ENCODE results near the gene U2AF1.
"Not testable (repeated sequence)": the region's sequence is repeated elsewhere in the genome, so short reads cannot be mapped to it uniquely, and the experiment has no call there.

Gene U2AF1

GRCh38 chr21:43082587-43083300 lies 24.6 kb downstream of the U2AF1 start:
- in situ Hi-C loops (cut with HindIII; ENCODE audit: low sequenced_read_pairs) = not testable (repeated sequence)

GRCh38 chr21:43076643-43077042 lies 30.7 kb downstream of the U2AF1 start:
- in situ Hi-C loops (cut with HindIII; ENCODE audit: low sequenced_read_pairs) = not testable (repeated sequence)

GRCh38 chr21:43076023-43076637 lies 31.2 kb downstream of the U2AF1 start:
- in situ Hi-C loops (cut with HindIII; ENCODE audit: low sequenced_read_pairs) = not testable (repeated sequence)

GRCh38 chr21:43075170-43076022 lies 32.0 kb downstream of the U2AF1 start, which contains the start of gene CBS:
Gene CBS (minus strand): TSS chr21:43075835. CDS start chr21:43072193, 3,642 bp downstream.
- in situ Hi-C loops (cut with HindIII; ENCODE audit: low sequenced_read_pairs) = not testable (repeated sequence)

DNA sequence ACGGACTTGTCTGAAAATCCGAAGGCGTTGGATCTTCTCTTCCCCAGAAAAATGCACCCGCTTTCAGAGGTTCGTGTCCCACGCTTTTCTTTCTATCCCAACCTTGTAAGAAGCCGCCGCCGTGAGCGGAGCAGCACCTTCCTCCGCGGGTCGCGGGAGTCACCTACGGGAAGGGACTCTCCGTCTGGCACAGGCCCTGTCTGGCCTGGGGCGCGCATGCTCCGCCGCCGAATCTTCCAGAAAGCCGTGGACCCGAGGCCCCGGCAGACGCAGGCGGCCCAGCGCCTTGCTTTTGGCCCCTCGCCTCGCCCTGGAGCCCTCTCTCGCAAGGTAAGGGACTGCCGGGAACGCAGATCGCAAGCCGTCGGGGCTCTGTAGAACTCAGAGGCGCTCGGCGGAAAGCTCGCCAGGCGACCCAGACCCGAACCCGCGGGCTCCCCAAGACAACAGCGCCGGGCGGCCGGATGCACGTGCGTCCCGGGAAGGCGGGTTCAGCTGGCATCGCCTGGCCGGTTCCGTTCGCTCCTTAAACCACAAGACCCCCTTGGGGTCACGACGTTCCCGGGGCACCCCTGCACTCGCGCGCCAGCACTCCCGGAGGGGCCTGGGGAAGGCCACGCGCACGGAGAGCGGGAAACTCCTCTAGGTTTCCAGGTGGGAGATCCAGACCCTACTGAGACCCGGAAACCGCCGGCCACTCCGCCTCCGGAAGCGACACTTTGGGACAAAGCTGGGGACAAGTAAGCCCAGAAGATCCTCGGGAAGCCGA lies 32.8 kb downstream of the U2AF1 start:
- in situ Hi-C loops (cut with HindIII; ENCODE audit: low sequenced_read_pairs) = not testable (repeated sequence)

DNA sequence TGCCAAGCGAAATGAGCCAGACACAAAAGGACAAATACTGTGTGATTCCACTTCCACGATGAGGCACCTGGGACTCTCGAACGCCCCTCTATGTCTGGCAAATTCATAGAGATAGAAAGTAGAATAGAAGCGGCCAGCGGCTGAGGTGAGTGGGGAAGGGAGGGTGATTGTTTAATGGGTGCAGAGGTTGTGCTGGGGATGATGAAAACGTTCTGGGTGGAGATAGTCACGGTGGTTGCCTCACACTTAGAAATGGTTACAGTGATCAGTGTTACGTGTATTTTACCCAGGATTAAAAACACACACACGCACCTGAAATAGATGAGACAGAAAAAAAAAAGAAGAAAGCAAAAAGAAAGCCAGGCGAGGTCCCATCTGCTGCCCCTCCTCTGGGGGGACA lies 34.6 kb downstream of the U2AF1 start:
- in situ Hi-C loops (cut with HindIII; ENCODE audit: low sequenced_read_pairs) = not testable (repeated sequence)

- in situ Hi-C loops (cut with HindIII; ENCODE audit: low sequenced_read_pairs) = not testable (repeated sequence)
Measured at GRCh38 chr21:43069682-43070081, 37.7 kb downstream of the U2AF1 start.

- in situ Hi-C loops (cut with HindIII; ENCODE audit: low sequenced_read_pairs) = not testable (repeated sequence)
Measured at GRCh38 chr21:43068065-43068464, 39.3 kb downstream of the U2AF1 start.

GRCh38 chr21:43066690-43067089 lies 40.7 kb downstream of the U2AF1 start:
- in situ Hi-C loops (cut with HindIII; ENCODE audit: low sequenced_read_pairs) = not testable (repeated sequence)

GRCh38 chr21:43065991-43066390 lies 41.4 kb downstream of the U2AF1 start:
- in situ Hi-C loops (cut with HindIII; ENCODE audit: low sequenced_read_pairs) = not testable (repeated sequence)

- in situ Hi-C loops (cut with HindIII; ENCODE audit: low sequenced_read_pairs) = not testable (repeated sequence)
Measured at GRCh38 chr21:43064265-43064917, 43.0 kb downstream of the U2AF1 start.

- in situ Hi-C loops (cut with HindIII; ENCODE audit: low sequenced_read_pairs) = not testable (repeated sequence)
Measured at GRCh38 chr21:43062955-43063664, 44.3 kb downstream of the U2AF1 start.

GRCh38 chr21:43053112-43053511 lies 54.3 kb downstream of the U2AF1 start:
- in situ Hi-C loops (cut with HindIII; ENCODE audit: low sequenced_read_pairs) = not testable (repeated sequence)

GRCh38 chr21:43045876-43046821 lies 61.2 kb downstream of the U2AF1 start:
- in situ Hi-C loops (cut with HindIII; ENCODE audit: low sequenced_read_pairs) = not testable (repeated sequence)

GRCh38 chr21:43045165-43045875 lies 62.0 kb downstream of the U2AF1 start:
- in situ Hi-C loops (cut with HindIII; ENCODE audit: low sequenced_read_pairs) = not testable (repeated sequence)

GRCh38 chr21:43044547-43044946 lies 62.8 kb downstream of the U2AF1 start:
- in situ Hi-C loops (cut with HindIII; ENCODE audit: low sequenced_read_pairs) = not testable (repeated sequence)

GRCh38 chr21:43043291-43043690 lies 64.1 kb downstream of the U2AF1 start:
- in situ Hi-C loops (cut with HindIII; ENCODE audit: low sequenced_read_pairs) = not testable (repeated sequence)
